Parathyroid adenoma (tissue), 2 donors: ENCODE results near the gene TUBA4A.

Experiments
- H2AFZ ChIP-seq: fragments of 300-600 bp; sonication (generic); one replicate; pipeline ENCODE4 v1.7.0; 2017; ENCODE audit warnings: antibody characterized with exemption, mild to moderate bottlenecking
- H3K27ac ChIP-seq: fragments of 300-600 bp; sonication (generic); one replicate; pipeline ENCODE4 v1.7.0; 2017
- H3K27me3 ChIP-seq: fragments of 300-600 bp; sonication (generic); one replicate; pipeline ENCODE4 v1.7.0; 2017; ENCODE audit warnings: low read length; ENCODE audit not compliant: control insufficient read depth, insufficient read depth
- H3K36me3 ChIP-seq: fragments of 300-600 bp; sonication (generic); one replicate; pipeline ENCODE4 v1.7.0; 2017; ENCODE audit warnings: low read length; ENCODE audit not compliant: control insufficient read depth, insufficient read depth
- H3K4me1 ChIP-seq: fragments of 300-600 bp; sonication (generic); one replicate; pipeline ENCODE4 v1.7.0; 2017; ENCODE audit warnings: control low read depth
- H3K4me2 ChIP-seq: fragments of 300-600 bp; sonication (generic); one replicate; pipeline ENCODE4 v1.7.0; 2017; ENCODE audit warnings: low read length
- H3K4me3 ChIP-seq: fragments of 300-600 bp; sonication (generic); one replicate; pipeline ENCODE4 v1.7.0; 2017; ENCODE audit warnings: low read depth, low read length
- H3K79me2 ChIP-seq: fragments of 300-600 bp; sonication (generic); one replicate; pipeline ENCODE4 v1.7.0; 2017; ENCODE audit warnings: control low read depth
- H3K9ac ChIP-seq: fragments of 300-600 bp; sonication (generic); one replicate; pipeline ENCODE4 v1.7.0; 2017; ENCODE audit warnings: mild to moderate bottlenecking
- H3K9me3 ChIP-seq: fragments of 300-600 bp; sonication (generic); one replicate; pipeline ENCODE4 v1.7.0; 2017; ENCODE audit warnings: low read length; ENCODE audit not compliant: control insufficient read depth
- TF ChIP-seq, protein P1 (sequence below): fragments of 300-600 bp; sonication (generic); IDR thresholded peaks from one replicate; pipeline ENCODE4 v1.7.0; 2017; ENCODE audit warnings: antibody characterized with exemption, mild to moderate bottlenecking
- donor health status: primary hyperparathyroidism.

TUBA4A gene

DNA sequence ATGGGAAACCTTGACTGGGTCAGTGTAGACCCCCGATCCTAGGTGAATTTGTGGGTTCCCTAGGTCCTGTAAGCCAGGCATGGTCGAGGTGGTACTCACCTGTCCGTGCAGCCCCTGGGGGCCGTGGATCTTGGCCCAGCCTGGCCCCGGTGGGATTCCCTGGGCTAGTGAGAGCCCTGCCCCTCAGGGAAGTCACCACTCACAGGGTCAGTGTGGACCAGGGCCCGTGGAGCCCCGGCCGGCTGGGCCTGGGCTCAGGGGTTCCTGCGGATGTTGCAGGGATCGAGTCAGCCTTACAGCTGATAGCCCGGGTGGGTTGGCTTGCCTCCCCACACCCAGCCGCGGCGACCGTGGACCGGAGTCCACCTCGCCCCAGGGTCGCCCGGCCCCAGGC lies 24.8 kb downstream of the TUBA4A start:
- H3K27ac ChIP-seq = peak overlapping the region; percentile 77
- no peaks in the 10 kb centered on the region for H3K36me3 ChIP-seq

DNA sequence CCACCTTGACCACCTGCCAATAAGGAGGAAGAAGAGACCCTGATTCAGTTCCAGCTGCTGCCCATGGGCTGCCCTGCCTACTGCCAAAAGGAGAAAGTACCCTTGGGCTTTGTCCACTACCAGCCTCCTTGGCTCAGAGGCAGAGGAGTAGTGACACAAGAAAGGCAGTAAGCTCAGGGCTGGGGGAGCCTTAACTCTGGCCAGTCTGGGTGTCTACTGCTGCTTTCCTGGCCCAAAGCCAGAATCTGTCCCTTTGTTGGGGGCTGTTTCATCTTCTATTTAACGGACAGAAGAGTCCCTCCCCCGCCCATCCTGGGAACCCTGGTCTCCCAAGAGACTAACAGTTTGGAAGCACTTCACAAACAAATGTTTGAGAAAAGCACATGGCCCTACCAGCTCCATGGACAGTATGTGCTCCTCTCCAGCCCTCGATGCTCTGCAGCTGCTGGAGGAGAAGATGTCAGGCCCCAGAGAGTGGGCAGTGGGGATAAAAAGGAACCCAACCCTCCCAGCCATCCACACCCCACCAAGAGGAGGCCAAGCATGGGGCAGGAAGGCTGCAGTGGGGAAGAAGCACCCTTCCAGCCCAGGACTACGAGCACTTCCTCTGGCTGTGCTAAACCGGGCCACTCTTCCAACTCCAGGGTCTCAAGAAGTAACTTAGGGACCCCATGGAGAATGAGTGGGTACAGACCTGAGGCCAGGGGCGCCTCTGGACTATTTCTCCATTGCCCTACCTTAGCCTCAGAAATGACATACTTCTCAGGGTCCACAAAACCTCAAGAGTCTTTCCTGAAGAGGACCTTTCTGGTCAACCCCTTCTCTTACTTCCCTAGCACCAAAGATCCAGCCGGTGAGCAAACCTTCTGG lies 25.4 kb downstream of the TUBA4A start:
- Histone ChIP-seq H3K79me2 (peaks cover 22% of the 10 kb centered on the region), H3K4me1 (peaks cover 7% of the 10 kb centered on the region), H3K9ac (peak overlapping the region; percentile 62), H3K4me2 (peak overlapping the region; percentile 99), H2AFZ (peak overlapping the region; percentile 94), H3K36me3 (no peaks in the 10 kb centered on the region), H3K4me3 (peak overlapping the region; percentile 99), H3K9me3 (no peaks in the 10 kb centered on the region), H3K27ac (peak overlapping the region; percentile 77), H3K27me3 (no peaks in the 10 kb centered on the region)
- TF ChIP-seq, protein P1, sequence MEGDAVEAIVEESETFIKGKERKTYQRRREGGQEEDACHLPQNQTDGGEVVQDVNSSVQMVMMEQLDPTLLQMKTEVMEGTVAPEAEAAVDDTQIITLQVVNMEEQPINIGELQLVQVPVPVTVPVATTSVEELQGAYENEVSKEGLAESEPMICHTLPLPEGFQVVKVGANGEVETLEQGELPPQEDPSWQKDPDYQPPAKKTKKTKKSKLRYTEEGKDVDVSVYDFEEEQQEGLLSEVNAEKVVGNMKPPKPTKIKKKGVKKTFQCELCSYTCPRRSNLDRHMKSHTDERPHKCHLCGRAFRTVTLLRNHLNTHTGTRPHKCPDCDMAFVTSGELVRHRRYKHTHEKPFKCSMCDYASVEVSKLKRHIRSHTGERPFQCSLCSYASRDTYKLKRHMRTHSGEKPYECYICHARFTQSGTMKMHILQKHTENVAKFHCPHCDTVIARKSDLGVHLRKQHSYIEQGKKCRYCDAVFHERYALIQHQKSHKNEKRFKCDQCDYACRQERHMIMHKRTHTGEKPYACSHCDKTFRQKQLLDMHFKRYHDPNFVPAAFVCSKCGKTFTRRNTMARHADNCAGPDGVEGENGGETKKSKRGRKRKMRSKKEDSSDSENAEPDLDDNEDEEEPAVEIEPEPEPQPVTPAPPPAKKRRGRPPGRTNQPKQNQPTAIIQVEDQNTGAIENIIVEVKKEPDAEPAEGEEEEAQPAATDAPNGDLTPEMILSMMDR = no peak

More for the DNA sequence above, 24.8 kb downstream of the TUBA4A start:
- Histone ChIP-seq H3K9me3 (no peaks in the 10 kb centered on the region), H2AFZ (peak overlapping the region; percentile 94), H3K9ac (peak overlapping the region; percentile 62), H3K79me2 (peaks cover 22% of the 10 kb centered on the region), H3K4me1 (peaks cover 7% of the 10 kb centered on the region), H3K4me3 (peak overlapping the region; percentile 99), H3K27me3 (no peaks in the 10 kb centered on the region), H3K4me2 (peak overlapping the region; percentile 99)
- TF ChIP-seq, protein P1 = no peak

DNA sequence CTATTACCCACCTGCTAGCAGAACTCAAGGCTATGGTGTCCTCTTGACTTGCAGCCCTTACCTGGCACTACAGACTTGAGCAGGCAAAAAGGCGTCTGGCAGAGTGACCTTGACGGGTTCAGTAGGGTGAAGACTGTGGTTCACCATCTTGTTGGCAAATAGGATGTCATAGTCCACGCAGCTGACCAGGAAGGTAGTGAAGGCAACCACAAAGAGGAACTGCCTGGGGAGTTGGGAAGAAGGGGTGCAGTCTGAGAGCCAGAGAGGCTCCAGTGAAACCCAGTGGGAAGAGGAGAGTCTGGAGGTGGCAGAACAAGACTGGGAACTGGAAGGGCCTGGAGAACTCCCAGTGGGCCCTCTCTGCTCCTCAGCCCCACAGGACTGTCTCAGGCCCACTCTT lies 28.4 kb downstream of the TUBA4A start:
- H3K4me1 ChIP-seq = peaks cover under 1% of the 10 kb centered on the region
- H3K9me3 ChIP-seq = no peaks in the 10 kb centered on the region
- H2AFZ ChIP-seq = no peak overlapping the region

DNA sequence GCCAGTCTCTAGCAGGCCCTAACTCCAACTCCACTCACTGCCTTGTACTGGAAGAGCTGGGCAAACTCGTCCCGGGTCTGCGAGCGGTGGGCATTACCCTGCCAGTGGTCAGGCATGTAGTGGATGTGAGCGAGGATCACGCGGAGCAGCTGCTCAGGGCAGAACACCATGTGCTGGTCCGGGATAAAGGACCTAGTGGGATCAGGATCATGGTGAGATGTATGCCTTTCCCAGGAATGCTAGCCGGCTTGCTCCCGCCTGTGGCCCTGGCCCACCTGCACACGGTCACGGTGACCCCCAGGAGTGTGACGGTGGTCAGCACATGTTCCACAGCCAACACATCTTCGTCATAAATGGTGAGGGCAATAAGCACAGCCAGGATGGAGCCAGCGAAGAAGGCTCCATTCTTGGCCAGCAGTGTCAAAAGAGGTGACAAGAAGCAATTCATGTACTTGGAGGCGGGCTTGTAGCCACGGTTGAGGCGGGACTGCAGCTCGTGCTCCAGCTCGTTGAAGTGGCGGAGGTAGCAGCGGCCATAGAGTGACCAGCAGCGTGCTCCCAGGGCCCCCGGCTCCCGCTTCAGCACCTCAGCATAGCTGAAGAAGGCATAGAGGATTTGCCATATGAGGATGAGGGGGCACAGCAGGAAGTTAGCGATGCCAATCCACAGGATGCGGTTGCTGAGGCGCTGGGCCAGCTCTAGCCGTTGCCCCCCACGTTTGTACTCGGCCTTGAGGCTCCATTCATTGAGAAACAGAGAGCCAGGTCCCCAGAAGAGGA lies 29.7 kb downstream of the TUBA4A start:
- H3K9me3 ChIP-seq = no peaks in the 10 kb centered on the region
- no peak overlapping the region for H3K4me3 ChIP-seq
- H3K9ac ChIP-seq = no peak overlapping the region
- H3K27me3 ChIP-seq = no peaks in the 10 kb centered on the region
- H3K27ac ChIP-seq = no peak overlapping the region
- H3K79me2 ChIP-seq = peaks cover 13% of the 10 kb centered on the region
- H2AFZ ChIP-seq = no peak overlapping the region
- H3K4me1 ChIP-seq = peaks cover 8% of the 10 kb centered on the region
- TF ChIP-seq, protein P1 = no peak
- H3K4me2 ChIP-seq = no peak overlapping the region
- H3K36me3 ChIP-seq = no peaks in the 10 kb centered on the region

More for the DNA sequence above, 28.4 kb downstream of the TUBA4A start:
- TF ChIP-seq, protein P1 = no peak
- H3K9ac ChIP-seq = no peak overlapping the region
- no peaks in the 10 kb centered on the region for H3K36me3 ChIP-seq
- H3K27ac ChIP-seq = no peak overlapping the region
- no peaks in the 10 kb centered on the region for H3K27me3 ChIP-seq
- no peak overlapping the region for H3K4me2 ChIP-seq
- H3K4me3 ChIP-seq = no peak overlapping the region
- H3K79me2 ChIP-seq = peaks cover 13% of the 10 kb centered on the region
